Stimulated activated naive CD8-positive, alpha-beta T cell treated with anti-CD3 and anti-CD28 coated beads, Interleukin-15, Interleukin-2, amounts not matched to agents 100 ng/mL and 50 ng/mL, for 24 hours (primary cell): ENCODE results near the gene POLN.
"Not testable (repeated sequence)": the region's sequence is repeated elsewhere in the genome, so short reads cannot be mapped to it uniquely, and the experiment has no call there.

Source experiments
- H3K27ac Mint-ChIP-seq: one replicate; pipeline ENCODE4 v1.8.0; 2021; ENCODE audit warnings: mild to moderate bottlenecking, mixed read lengths
- H3K27me3 Mint-ChIP-seq: one replicate; pipeline ENCODE4 v1.8.0; 2021; ENCODE audit warnings: mixed read lengths
- H3K36me3 Mint-ChIP-seq: one replicate; pipeline ENCODE4 v1.8.0; 2021; ENCODE audit warnings: low read depth, mixed read lengths
- H3K4me1 Mint-ChIP-seq: one replicate; pipeline ENCODE4 v1.8.0; 2021; ENCODE audit warnings: low read depth, mixed read lengths
- H3K4me3 Mint-ChIP-seq: one replicate; pipeline ENCODE4 v1.8.0; 2021; ENCODE audit warnings: mild to moderate bottlenecking, mixed read lengths
- H3K9me3 Mint-ChIP-seq: one replicate; pipeline ENCODE4 v1.8.0; 2021; ENCODE audit warnings: mixed read lengths

The POLN gene

GRCh38 chr4:2165391-2165790, 76.5 kb downstream of the POLN start:
- Mint-ChIP-seq H3K27ac (no peak overlapping the region), H3K9me3 (no peaks in the 10 kb centered on the region), H3K27me3 (no peaks in the 10 kb centered on the region), H3K36me3 (no peaks in the 10 kb centered on the region), H3K4me3 (no peak overlapping the region), H3K4me1 (no peaks in the 10 kb centered on the region)

- Mint-ChIP-seq H3K27ac (no peak overlapping the region), H3K4me1 (no peaks in the 10 kb centered on the region), H3K36me3 (no peaks in the 10 kb centered on the region), H3K4me3 (no peak overlapping the region), H3K9me3 (no peaks in the 10 kb centered on the region), H3K27me3 (no peaks in the 10 kb centered on the region)
Observed at GRCh38 chr4:2163311-2163821, 78.6 kb downstream of the POLN start.

- not testable (repeated sequence) for H3K4me3 Mint-ChIP-seq, H3K27ac Mint-ChIP-seq, H3K27me3 Mint-ChIP-seq, H3K36me3 Mint-ChIP-seq, H3K4me1 Mint-ChIP-seq, H3K9me3 Mint-ChIP-seq
Observed at GRCh38 chr4:2161092-2161703, 80.7 kb downstream of the POLN start.

GRCh38 chr4:2159931-2160330, 82.0 kb downstream of the POLN start:
- no peak overlapping the region for H3K27ac Mint-ChIP-seq
- no peaks in the 10 kb centered on the region for H3K27me3 Mint-ChIP-seq
- no peaks in the 10 kb centered on the region for H3K9me3 Mint-ChIP-seq
- no peaks in the 10 kb centered on the region for H3K4me1 Mint-ChIP-seq
- no peak overlapping the region for H3K4me3 Mint-ChIP-seq
- no peaks in the 10 kb centered on the region for H3K36me3 Mint-ChIP-seq

- H3K27me3 Mint-ChIP-seq: no peaks in the 10 kb centered on the region
- H3K36me3 Mint-ChIP-seq: peaks cover 4% of the 10 kb centered on the region
- no peak overlapping the region for H3K27ac Mint-ChIP-seq
- peaks cover 7% of the 10 kb centered on the region for H3K9me3 Mint-ChIP-seq
- no peaks in the 10 kb centered on the region for H3K4me1 Mint-ChIP-seq
- no peak overlapping the region for H3K4me3 Mint-ChIP-seq
Observed at GRCh38 chr4:2155246-2155645, 86.7 kb downstream of the POLN start.

GRCh38 chr4:2154215-2154740, 87.6 kb downstream of the POLN start:
- Mint-ChIP-seq H3K27ac (no peak overlapping the region), H3K4me1 (no peaks in the 10 kb centered on the region), H3K36me3 (peaks cover 4% of the 10 kb centered on the region), H3K4me3 (no peak overlapping the region), H3K9me3 (peaks cover 7% of the 10 kb centered on the region), H3K27me3 (no peaks in the 10 kb centered on the region)

- H3K4me3 Mint-ChIP-seq: no peak overlapping the region
- peaks cover 4% of the 10 kb centered on the region for H3K36me3 Mint-ChIP-seq
- H3K27me3 Mint-ChIP-seq: no peaks in the 10 kb centered on the region
- H3K9me3 Mint-ChIP-seq: peaks cover 7% of the 10 kb centered on the region
- no peaks in the 10 kb centered on the region for H3K4me1 Mint-ChIP-seq
- H3K27ac Mint-ChIP-seq: no peak overlapping the region
Observed at GRCh38 chr4:2151544-2151943, 90.4 kb downstream of the POLN start.

GRCh38 chr4:2150076-2150475, 91.8 kb downstream of the POLN start:
- Mint-ChIP-seq H3K27me3 (no peaks in the 10 kb centered on the region), H3K36me3 (peaks cover 4% of the 10 kb centered on the region), H3K27ac (no peak overlapping the region), H3K4me1 (no peaks in the 10 kb centered on the region), H3K4me3 (no peak overlapping the region), H3K9me3 (peaks cover 7% of the 10 kb centered on the region)

GRCh38 chr4:2142630-2143427, 99.1 kb downstream of the POLN start:
- no peaks in the 10 kb centered on the region for H3K9me3 Mint-ChIP-seq
- peak overlapping the region; percentile 24 for H3K27ac Mint-ChIP-seq
- peaks cover 25% of the 10 kb centered on the region for H3K4me1 Mint-ChIP-seq
- H3K4me3 Mint-ChIP-seq: peak overlapping the region; percentile 40
- no peaks in the 10 kb centered on the region for H3K36me3 Mint-ChIP-seq
- no peaks in the 10 kb centered on the region for H3K27me3 Mint-ChIP-seq

- H3K4me3 Mint-ChIP-seq: peak overlapping the region; percentile 40
Observed at GRCh38 chr4:2141762-2142451, 100.0 kb downstream of the POLN start.

GRCh38 chr4:2141022-2141761, 100.7 kb downstream of the POLN start:
- Mint-ChIP-seq H3K9me3 (no peaks in the 10 kb centered on the region), H3K27me3 (no peaks in the 10 kb centered on the region), H3K36me3 (no peaks in the 10 kb centered on the region), H3K27ac (no peak overlapping the region), H3K4me1 (peaks cover 25% of the 10 kb centered on the region), H3K4me3 (no peak overlapping the region)

More at GRCh38 chr4:2141762-2142451, 100.0 kb downstream of the POLN start:
- Mint-ChIP-seq H3K4me1 (peaks cover 25% of the 10 kb centered on the region), H3K27ac (peak overlapping the region; percentile 72), H3K9me3 (no peaks in the 10 kb centered on the region), H3K36me3 (no peaks in the 10 kb centered on the region), H3K27me3 (no peaks in the 10 kb centered on the region)

GRCh38 chr4:2138846-2139500, 102.9 kb downstream of the POLN start:
- Mint-ChIP-seq H3K27me3 (no peaks in the 10 kb centered on the region), H3K36me3 (no peaks in the 10 kb centered on the region), H3K27ac (no peak overlapping the region), H3K4me3 (no peak overlapping the region), H3K4me1 (peaks cover 38% of the 10 kb centered on the region), H3K9me3 (no peaks in the 10 kb centered on the region)

GRCh38 chr4:2136726-2137125, 105.2 kb downstream of the POLN start:
- no peaks in the 10 kb centered on the region for H3K27me3 Mint-ChIP-seq
- peaks cover 19% of the 10 kb centered on the region for H3K4me1 Mint-ChIP-seq
- H3K27ac Mint-ChIP-seq: no peak overlapping the region
- H3K4me3 Mint-ChIP-seq: no peak overlapping the region
- H3K36me3 Mint-ChIP-seq: peaks cover 8% of the 10 kb centered on the region
- peaks cover 10% of the 10 kb centered on the region for H3K9me3 Mint-ChIP-seq

- H3K27ac Mint-ChIP-seq: no peak overlapping the region
- H3K4me3 Mint-ChIP-seq: no peak overlapping the region
Observed at GRCh38 chr4:2135083-2135482, 106.8 kb downstream of the POLN start.

More at GRCh38 chr4:2135083-2135482, 106.8 kb downstream of the POLN start:
- Mint-ChIP-seq H3K36me3 (peaks cover 11% of the 10 kb centered on the region), H3K27me3 (no peaks in the 10 kb centered on the region), H3K4me1 (peaks cover 12% of the 10 kb centered on the region), H3K9me3 (peaks cover 15% of the 10 kb centered on the region)
